EH (cell line): Measurements from ENCODE around the gene RBMS1.
A peak's percentile ranks its signal among the peaks of the same experiment; 100 is the strongest.

Experiments
- DNase-seq: peaks from one replicate; pipeline ENCODE4 v3.0.0-alpha.2; 2015; ENCODE audit warnings: low read depth

Gene RBMS1

DNA sequence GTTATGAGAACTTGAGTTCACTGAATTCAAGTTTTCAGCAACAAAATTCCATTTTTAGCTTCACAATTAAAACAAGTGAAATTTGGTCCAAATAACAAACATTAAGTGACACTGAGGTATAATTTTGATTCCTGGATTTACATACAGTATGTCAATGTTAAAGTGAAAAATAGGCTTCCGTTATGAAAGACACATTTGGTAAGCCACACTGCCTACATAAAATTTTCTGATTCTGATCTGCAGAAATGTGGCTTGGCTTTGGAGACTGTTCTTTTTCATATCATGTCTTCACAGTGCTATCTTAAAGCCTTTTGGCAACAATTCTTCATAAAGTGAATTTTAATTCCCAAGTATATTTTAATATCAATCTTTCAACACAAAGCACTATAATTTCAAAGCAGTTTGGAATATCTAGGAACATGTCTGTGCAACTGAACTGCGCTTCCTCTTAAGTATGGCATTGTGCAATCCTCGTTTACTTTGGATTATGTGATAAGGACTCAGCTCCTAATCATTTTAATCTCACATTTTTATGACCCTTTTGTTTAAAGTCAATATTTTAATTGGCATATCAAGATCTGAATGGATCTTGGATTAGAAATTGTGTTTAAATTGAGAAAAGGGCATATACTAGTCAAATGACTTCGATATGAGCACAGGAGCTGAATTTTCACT, 60.0 kb downstream of the RBMS1 start:
- DNase-seq = no peak

DNA sequence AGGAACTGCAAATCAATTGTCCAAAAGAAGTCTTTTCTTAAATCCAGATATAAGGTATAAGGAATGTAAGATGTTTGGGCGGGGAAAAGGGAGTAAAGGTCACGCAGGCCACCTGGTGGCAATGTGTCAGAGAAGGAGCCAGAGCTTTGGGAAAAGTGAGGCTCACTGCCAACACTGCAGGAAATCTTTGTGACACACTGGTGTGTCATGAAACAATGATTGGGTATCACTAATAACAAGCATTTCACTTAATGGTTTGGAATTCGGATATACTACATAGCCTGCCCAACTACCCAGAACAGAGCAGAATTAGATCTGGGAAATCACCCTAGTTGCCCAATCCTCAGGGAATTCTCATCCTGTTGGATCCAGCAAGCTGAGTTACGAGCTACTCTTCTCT, 61.0 kb downstream of the RBMS1 start:
- DNase-seq = peak; percentile 85

DNA sequence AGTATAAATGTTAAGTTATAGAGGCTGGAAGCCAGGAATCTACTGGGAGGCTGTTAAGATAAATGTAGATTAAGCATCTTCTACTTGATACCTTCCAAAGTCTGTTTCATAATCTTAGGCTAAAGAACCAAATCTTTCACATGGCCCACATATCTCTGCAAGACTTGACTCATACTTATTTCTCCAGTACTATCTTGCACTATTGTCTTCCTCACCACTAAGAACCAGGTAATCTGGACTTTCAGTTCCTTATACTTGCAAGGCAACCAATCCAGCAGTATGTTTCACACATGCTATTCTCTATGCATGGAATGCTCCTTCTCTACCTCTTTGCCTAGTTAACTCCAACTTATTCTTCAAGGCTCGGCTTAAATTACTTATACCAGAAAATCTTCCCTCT, 62.2 kb downstream of the RBMS1 start:
- DNase-seq = no peak

DNA sequence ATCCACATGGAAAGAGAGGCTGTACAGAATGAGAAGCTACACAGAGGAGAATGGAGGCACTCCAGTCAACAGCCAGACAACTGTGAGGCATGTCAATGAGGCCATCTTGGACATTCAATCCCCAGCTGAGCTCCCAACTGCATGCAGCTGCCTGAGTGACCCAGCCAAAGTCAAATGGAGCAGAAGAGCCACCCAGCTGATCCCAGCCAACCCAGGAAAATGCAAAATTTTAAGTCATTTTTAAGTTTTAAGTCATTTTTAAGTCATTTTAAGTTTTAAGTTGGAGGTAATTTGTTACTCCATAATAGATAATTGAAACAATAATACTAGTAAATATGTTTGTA, 63.6 kb downstream of the RBMS1 start:
- no peak for DNase-seq

DNA sequence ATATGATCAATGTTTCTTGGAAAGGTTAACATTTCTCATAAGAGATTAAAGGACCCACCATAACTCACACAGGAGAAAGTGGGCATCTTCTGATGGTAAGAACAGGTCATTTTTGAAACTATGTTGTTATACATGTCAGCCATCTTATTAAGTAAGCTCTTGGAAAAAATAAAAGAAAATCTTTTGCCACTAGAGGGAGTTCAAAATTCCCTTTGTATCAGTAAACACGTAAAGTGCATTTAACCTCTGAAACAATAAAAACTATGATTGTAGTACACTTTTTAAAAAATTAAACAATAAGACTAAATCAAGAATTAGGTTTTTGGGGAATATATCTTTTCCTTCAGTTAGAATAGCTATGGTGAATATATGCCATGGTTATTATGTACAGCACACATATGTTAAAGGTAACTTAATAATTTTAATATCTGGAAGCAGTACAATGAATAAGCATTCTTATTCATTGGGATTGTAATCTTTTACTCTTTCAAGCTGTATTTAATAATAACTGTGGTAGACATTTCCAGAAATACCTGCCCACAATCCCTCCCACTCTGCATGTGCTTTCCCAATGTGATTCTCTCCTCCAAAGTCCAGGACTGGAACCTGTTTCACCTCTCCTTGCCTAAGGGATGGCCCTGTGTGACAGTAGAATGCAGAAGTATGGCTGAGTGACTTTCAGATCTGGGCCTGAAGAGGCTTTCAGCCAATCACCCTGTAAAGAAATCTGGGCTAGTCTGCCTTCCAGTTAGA, 64.2 kb downstream of the RBMS1 start:
- DNase-seq = peak; percentile 64

DNA sequence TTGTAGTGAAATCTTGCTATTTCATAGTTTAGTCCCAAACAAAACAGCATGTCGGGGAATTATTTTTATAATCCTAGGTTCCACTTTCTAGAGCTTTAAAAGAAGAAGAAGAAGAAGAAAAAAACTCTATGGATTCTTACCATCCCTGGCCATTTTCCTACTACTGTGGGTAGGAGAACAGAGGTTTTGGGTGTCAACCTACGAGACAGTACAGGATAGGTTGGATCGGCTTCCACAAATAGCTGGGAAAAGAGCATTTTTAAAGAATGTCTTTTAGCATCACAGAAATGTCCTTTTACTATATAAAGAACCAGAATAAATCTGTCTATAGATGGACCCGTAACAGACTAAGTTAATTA, 65.2 kb downstream of the RBMS1 start:
- no peak for DNase-seq

DNA sequence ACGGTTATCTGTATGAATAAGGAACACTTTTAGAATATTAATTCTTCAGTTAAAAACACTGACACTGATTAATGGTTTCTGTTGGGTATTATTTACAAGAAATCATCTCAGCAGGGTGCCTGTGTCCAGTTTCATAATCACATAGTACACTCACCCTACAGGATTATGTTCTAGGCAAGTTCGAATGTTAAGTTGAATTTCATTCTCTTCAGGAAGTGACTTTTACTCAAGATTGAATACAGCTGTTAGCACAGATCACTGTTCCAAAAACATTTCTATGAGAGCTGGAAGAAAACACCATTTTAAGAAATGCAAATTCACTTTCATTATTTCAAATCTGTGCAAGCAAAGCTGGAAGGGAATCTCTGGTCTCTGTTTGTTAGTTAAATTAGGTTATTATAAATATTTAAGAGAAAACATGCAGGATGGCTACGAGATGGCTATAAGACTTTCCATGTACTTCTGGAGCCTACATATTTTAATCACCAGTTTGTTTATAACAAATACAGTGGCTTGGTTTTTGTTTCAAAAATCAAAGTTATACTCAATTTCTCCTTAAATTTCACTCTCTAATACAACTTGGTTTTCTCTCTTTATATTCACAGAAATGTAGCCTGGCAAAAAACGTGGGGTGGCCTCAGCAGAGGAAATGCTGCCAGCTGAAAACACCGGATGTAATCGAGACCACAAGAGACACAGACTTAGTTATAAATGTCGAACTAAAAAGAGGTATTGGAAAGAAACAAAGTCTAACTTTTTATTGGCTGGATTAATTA, 65.8 kb downstream of the RBMS1 start:
- peak; percentile 80 for DNase-seq

DNA sequence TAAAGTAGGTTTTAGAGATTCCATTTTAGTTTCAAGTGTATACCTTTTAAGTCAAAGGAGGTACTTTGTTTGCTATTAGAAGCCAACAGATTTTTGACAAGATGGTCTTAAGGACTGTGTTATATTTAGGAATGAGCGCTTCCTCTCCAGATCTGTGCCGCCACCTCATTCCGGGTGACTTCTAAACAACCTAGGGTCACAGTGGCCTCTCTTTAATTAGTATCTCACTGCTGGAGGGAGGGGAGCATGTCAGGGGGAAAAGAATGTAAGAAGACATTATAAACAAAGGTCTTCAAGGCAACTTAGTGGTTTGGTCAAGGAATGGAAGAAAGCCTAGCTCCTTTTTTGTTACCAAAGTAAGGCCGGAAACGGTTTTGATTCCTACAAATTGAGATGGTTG, 67.0 kb downstream of the RBMS1 start:
- peak; percentile 47 for DNase-seq

DNA sequence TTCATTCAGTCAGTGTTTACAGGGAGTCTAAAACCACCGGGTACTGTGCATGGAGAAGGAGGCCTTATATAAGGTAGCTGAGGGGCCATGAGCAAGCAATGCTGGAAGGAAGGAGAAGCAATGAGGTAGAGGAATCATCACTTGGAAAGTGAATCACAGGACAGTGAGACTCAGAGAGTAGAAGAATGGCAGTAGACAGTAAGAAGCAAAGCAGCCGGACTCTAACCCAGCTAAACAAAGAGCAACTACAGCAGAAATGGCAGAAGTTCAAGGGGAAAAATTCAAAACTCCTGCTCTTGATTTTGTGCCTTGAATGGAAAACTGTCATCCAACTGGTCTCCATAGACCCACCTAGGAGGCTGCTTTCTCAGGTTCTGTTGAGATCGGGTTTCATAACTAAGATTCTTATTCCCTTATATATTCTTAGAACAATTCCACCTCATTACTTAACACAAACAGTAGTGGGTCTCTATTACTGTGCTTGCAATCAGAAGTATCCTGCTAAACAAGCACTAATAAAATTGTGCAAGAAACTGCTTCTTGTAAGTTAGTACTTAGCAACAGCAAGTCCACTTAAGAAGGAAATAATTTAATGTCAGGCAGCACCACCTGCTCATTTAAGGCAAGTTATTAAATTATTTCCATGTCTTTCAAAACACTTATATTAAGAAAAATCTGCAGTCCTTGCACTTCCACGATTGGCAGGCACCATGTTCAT, 68.0 kb downstream of the RBMS1 start:
- DNase-seq = peak; percentile 62

DNA sequence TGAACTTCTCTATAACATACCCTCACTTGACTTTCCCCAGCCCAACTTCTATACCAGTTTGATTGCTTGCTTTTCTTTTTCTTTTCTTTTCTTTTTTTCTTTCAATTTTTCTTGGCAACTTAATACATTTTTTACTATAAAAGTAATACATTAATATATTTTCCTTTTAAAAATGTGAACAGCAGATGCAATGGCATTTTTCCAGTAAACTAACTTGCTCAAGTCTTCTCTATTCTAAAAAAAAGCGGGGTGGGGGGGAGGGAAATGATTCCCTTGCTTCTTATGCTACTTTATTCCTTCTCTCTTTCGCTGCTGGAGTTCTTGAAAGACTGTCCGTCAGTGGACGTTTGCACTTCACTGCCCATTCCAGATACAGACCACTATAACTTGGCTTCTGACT, 70.5 kb downstream of the RBMS1 start:
- DNase-seq = no peak

DNA sequence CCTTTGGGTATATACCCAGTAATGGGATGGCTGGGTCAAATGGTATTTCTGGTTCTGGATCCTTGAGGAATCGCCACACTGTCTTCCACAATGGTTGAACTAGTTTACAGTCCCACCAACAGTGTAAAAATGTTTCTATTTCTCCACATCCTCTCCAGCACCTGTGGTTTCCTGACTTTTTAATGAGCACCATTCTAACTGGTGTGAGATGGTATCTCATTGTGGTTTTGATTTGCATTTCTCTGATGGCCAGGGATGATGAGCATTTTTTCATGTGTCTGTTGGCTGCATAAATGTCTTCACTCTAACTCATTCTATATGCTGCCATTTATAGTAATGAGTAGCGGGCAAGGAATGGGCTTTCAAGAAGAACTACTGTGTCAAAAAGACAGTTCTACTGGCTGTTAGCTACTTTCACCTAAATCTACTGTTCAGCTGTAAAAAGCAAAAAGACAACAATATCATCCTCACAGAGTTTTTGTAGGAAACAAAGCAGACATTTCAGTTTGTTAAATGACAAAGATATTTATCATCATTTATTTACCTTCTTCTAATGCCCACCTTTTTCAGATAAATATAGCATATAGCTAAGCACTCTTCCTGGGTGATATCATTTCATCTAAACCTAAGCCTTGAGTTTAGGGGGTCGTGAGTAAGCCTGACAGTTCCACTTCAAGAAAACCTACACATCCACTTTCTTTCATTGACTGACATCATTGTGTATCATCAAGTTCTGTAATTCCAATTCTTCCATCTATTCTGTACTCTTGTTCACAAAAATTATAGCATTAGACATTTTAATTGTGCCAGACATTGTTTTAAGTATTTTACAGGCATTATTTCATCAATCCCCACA, 71.7 kb downstream of the RBMS1 start:
- DNase-seq = peak; percentile 81

DNA sequence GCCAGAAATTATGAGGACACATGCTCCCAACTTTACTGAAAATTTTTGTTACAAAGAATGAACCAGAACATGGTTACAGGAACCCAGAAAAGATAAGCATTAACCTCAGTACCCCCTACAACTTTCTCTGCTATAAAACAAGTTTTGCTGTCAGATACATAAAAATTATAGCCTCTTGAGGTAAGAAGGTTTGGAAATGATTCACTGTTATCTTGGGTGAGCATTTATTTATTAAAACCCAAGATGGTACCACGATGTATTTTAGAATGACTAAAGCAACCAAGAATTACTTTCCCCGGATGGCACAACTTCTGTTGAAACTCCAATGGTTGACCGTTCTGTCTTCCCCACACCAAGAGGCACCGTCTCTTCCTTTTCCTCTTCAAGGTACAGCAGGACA, 72.9 kb downstream of the RBMS1 start:
- DNase-seq = no peak

DNA sequence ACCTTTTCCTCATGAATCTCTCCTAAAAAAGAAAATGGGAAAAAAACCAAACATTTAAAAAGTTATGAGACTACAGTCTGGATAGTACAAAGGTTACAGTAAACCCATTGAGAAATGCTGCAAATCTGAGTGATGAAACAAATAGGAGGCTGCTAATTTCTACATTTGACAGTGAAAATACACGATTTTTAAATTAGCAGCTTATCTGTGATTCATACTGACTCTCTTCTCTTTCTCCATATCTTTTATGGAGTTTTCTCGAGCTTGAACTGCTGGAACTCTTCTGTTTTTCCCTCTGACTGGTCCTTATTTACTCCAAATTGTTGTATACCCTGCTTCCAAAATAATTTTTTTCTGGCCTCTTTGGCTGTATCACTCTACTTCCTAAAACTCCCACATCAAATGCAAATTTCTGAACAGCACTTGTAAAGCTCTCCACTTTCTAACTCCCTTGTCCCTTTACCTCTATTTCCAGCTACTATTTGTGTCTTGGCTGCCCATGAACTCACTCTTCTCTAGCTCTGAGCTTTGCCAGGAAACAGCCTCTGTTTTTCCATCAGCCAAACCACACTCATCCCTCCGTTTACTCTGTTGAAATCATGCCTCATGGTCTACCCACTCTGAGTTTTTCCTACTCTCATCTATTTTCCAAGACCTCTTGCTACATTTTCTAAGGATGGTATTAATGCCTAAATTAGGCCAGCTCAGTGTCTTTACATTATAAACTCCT, 73.7 kb downstream of the RBMS1 start:
- peak; percentile 74 for DNase-seq

DNA sequence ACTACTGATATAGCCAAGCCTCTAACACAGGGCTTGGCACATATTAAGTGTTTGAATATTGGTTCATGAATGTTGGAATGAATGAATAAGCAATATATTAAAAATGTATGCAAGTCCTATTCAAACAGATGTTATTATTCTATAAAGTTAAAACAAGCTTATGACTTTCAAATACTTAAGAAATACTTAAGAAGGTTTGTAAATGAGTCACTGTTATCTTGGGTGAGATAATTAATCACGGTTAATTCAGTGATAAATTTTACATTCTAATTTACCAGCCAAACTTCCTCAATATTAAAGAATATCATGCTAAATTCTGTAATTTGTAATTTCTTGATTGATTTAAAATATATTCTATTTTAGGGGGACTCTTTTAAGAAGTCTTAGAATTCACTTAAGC, 74.8 kb downstream of the RBMS1 start:
- peak; percentile 25 for DNase-seq

DNA sequence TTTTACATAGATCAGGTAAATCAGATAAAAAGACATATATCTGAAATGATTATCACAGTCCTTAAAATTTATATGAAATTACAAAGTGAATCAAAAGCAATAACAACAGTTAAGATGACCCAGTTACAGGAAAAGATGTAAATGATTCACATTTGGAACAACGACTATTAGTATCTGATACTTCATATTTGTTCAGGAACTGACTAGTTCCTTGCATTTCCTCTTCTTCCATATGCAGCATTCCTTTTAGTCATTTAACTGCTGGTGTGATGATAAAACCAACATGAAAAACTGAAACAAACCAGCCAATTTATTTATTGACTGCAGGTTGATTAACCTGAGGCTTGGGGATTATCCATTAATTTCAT, 75.2 kb downstream of the RBMS1 start:
- peak; percentile 28 for DNase-seq

DNA sequence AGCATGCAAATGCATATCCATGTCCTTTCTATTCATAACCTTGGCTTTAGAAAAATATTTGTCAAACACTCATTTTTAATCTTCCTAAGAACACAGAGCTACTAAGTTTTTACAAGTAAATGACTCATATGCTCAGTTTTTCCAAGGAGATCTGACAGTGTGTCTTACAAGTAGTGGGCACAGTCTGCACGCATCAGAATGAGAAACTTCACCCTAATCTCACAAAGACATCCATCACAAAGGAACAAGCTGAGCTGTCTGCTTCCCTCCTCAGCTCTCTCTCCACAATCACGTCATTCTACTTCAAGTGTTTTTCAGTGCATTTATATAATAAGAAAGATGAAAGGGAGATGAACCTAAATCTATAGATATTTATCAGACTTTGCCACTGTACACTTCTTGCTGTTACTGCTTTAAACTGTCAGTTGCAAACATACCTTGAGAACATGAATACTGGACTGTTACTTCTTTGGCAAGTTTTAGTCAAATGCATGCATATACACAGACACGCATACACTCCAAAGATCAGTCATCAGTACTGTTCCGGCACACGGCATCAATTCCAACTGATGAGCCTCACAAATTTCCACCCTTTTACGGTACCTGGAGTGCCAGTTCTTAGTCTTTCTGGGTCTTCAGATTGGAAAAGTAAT, 75.7 kb downstream of the RBMS1 start:
- peak; percentile 95 for DNase-seq

DNA sequence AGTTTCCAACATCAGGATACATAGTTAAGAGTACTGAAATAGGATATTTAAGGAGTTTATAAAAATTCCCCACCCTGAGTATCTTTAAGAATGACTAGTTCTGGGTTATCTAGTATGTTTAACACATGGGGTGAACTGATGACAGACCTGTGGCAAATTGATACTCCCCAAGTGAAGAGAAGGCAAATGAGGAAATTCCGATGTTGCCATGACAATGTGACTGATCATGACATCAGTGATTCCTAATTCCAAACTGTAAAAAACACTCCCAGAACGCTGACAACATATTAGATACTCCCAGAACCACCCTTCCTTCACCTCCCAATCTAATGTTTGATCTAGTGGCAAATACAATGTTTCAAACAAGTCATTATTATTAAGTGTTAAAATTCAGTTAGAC, 77.6 kb downstream of the RBMS1 start:
- peak; percentile 62 for DNase-seq

DNA sequence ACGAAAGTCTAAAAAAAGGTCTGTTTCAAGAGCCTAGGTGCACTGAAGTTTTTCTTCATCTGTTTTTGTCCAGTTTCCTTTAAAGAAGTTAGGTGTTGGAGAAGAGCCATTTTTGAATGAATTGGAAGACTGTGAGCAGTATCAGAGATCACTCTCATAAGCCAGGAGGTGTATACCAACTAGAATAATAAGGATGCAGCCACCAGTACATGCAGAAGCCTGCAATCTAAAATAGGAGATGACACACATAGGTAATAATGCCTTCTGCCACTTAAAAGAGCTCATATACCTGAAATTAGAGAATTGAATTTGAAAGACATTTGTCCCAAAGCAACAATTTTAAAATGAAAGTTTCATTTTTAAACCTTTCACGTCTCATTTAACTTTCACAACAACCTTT, 81.7 kb downstream of the RBMS1 start:
- no peak for DNase-seq

DNA sequence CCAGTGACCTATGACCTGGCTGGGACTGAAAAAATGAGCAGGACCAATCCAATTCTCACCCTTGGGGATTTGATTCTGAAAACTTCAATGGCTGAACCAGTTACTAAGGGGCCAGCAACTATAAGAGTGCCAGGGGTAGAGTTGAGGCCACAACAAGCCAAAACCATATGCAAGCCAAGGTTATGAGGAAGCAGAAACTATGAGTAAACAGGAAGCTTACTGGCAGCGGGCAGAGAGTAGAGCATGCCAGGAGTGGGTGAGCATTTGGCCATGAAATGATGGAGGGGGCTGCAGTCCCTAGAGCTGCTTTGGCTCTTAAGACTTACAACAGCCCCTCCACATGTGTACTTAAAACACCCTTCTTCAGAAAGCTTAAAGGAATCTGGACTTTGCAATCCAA, 82.4 kb downstream of the RBMS1 start:
- peak; percentile 68 for DNase-seq

DNA sequence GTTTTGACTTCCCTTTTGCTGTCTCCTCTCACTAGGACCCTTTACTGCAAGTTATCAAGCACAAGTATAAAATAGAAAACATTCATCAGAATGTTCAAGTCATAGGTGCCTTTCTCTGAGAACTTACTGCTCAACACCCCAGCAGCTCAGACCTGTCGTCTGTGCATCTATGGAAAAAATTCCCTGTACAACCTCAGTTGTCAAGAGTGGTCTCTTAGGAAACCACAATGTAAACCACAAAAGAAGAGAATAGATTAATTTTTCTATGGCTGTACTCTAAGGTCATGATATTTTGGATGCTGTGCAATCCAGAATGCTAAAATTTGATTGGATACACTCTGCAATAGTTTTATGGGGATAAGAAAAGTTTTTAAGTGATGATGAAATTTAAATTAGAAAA, 84.1 kb downstream of the RBMS1 start:
- DNase-seq = no peak

DNA sequence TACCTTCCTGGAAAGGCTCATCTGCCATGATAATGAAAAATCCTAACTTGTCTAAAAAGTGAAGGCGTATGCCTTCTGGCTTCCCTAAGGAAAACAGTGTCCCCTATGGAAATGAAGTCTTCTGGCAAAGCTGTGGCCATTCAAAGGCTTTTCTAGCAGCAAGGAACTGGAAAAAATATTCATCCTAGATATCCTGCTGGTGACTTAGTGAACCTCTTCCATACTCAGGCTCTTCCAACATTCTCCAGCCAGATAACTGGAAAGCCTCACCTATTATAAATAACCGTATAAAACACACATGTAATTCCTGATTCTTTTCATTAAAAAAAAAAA, 84.7 kb downstream of the RBMS1 start:
- DNase-seq = peak; percentile 43
